HG03342 (cell line): ENCODE data around the gene CTBP2.

Experiments used
- ATAC-seq: cut with Tn5 transposase; IDR thresholded peaks from one replicate; pipeline ENCODE4 v1.9.1; 2021; ENCODE audit warnings: mild to moderate bottlenecking, moderate library complexity; ENCODE audit not compliant: unreplicated experiment

CTBP2 gene

DNA sequence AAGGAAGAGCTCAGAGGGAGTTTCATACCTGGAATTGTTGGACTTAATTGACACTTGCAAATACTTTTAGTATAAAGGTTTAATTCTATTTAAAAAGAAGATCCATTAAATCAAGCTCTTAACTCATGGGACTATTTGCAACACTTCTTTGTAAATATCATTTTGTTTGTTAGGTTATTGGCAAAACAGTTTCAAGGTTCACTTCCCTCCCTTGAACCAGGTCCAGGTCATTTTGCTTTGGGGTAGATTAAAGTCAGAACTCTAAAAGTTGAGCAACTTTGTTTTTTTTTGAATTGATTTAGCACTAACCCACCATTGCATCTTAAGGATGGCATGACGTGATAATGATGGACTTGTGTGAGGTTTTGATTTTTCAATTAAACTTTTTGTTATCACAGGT lies 172.6 kb downstream of the CTBP2 start:
- ATAC-seq = no peak

DNA sequence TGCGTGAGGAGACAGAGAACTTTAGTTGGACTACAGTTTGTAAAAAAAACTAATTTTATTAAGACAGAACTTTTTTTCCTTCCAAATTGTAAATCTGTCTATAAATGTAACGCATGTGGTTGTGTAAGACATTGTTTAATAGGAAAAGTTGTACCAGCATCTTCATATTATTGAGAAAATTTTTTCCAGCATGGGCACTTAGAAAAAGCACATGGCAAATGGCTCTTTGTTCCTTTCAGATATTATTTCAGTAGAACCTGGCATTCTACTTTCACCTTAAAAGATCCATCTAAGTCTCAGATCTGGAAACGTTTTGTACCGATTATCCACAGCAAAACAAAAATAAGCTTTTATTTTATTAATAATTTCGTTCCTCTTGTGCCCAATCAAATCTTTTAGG lies 175.2 kb downstream of the CTBP2 start:
- no peak for ATAC-seq

DNA sequence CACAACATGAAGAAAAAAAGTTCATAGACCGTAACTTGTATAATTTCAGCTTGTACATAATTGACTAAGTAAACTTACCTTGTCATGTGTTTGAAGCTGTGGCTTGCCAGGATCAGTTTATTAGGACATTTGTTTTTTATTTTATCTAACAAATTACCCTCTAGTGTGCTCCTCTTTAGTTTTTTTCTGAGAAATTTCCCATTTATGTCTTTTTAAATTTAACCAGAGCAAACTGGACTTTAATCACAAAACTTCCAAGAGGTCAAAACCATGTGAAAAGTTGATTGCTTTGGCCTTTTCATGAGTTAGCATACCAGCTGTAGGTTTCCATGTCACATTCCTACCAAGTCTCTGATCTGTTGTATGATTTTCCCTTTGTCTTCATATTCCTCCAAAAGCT lies 176.0 kb downstream of the CTBP2 start:
- no peak for ATAC-seq

DNA sequence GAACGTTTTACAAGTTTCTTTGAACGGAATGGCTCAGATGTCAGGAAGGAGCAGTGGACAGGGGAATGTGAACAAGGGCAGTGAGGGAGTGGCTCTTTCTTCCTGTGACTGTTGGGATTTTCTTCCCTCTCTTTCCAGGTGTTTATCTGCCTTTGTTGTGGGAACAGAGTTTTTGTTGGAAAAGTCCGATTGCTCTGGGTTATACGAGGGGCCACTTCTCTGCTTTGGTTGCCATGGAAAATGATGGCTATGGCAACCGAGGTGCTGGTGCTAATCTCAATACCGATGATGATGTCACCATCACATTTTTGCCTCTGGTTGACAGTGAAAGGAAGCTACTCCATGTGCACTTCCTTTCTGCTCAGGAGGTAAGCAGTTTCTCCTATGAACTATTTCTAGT lies 177.0 kb downstream of the CTBP2 start:
- ATAC-seq = no peak

DNA sequence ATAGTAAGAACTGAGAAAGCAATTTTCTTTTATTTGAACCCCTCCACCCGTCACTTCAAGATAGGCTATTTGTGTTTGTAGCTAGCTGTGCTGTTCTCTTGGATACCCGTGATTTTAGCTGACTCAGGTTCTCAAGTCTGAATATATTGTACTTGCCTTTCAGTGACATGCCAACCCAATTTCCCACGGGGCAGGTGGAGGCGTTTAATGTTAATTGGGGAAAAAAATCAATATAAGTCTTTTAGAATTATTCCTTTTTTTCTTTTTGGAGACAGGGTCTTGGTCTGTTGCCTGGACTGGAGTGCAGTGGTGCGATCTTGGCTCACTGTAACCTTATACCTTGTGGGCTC lies 182.0 kb downstream of the CTBP2 start:
- ATAC-seq = no peak

DNA sequence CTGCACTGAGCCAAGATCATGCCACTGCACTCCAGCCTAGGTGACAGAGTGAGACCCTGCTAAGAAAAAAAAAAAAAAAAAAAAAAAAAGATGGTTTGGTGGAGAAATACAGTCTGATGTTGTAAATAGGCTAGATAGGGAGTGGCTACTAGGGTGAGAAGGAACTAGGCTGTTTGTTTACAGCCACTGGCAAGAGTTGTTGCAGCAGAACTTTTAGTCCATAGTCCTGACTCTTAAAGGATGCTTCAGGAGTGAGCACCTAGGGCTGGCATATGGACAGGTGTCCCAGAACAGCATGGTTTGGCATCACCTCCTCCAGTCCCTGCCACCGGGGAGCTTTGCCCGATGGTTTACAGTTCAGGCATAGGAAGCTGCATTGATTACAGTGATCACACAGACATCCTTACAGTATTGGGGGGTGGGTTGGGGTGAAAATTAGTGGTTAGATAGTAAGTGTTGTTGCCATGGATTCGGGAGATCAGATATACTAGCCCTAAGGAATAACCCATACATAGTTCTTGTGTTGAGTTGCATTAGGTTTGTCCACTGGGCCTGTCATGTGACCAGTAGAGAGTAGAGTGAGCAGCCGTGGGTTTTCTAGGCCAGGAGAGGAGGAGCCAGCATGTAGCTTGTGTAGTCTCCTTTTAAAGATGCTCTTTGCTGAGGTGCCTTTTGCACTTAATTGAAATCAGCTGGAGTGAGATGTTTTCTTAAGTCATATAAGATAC lies 182.6 kb downstream of the CTBP2 start:
- ATAC-seq = no peak

DNA sequence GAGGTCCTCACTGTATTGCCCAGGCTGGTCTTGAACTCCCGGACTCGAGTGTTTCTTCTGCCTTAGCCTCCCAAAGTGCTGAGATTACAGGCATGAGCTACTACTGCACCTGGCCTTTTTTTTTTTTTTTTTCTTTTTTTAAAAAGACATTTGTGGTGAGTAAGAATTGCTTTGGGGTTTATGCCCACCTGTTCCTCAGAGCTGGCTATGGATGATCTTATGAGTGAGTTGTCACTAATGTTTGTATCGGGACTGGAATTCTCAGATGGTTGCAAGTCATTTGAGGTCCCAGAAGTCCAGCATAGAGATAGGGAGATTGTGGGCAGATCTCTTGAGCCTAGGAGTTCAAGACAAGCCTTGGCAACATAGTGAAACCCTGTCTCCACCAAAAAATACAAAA lies 183.2 kb downstream of the CTBP2 start:
- ATAC-seq = no peak

DNA sequence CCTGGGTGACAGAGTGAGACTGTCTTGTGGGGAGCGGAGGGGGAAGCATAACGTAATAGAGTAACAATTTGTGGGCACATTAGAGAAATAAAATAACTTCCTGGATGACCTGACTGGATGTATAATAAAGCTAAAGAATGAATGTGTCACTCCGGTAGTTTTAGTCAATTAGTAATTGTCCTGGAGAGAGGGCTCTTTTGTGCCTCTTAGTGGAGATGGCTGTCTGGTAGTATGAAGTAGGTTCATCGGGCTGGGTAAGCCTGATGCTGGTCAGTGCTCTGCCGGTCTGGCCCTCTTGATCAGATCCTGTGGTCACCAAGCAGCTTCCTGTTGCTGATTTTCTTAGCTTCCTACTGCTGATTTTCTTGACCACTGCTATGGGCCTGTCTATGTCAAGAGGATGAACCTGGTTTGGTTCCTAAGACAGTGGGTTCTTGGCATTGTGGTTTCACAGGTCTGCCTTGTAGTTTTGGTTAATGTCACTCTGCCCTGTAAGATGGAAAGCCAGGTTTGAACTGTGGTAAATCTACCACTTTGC lies 184.3 kb downstream of the CTBP2 start:
- ATAC-seq = peak; percentile 68

DNA sequence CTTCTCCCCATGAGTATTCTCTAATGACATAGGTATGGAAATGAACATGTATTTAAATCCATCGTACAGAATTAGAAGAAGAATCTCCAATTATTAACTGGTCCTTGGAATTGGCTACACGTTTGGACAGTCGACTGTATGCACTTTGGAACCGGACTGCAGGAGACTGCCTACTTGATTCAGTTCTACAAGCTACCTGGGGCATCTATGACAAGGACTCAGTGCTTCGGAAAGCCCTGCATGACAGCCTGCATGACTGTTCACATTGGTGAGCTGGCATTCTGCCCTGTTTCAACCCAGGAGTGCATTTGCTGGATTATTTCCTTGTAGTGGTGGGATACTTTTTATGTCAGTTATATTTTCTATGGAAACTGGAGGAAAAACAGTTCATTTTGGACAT lies 186.2 kb downstream of the CTBP2 start:
- no peak for ATAC-seq

DNA sequence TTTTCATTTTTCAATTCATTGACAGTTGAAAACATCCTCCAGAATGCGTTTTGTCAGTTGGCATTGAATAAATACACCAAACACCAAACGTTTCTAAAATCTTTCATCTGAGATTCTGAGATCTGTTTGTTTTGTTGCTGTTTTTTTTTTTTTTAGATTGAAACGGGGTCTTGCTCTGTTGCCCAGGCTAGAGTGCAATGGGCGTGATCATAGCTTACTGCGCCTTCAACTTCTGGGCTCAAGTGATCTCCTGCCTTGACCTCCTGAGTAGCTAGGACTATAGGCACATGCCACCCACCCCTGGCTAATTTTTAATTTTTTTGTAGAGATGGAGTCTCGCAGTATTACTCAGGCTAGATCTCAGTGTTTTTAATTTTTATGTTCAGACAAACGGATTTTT lies 187.7 kb downstream of the CTBP2 start:
- no peak for ATAC-seq

DNA sequence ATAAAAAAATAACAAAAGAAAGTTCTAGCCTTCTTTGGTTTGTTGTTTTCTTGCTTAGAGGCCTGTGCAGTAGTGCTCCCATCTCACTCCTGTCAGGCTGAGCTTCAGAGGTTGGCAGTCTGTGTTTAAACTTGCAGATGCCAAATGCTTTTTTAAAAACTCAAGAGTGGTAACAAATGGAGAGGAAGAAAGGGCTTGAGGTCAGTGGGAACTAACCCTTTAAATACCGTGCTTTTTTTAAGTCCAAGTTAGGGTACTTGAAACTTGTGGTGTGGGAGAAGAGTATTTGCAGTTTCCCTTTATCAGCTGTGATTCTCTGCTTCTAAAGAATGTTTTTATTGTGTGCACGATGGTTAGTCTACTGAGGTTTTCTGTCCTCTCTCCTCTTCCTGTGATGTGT lies 189.1 kb downstream of the CTBP2 start:
- no peak for ATAC-seq

DNA sequence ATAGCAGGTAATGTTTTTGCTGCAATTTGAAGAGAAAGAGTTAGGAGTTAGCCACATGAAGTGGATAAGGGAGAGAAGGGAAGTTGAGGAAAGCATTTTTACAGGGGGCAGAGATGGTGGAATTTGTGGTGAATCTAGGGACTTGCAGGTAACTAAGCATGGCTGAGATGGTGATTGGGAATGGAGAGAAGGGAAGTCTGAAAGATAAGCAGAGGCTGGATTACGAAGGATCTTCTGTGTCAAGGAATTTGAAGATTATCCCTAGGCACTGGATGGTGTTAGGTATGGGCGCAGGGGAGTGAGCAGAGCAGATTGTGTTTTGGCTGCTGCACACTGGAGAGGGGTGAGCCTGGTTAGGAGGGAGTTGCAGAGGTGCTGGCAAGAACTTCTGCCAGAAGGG lies 193.1 kb downstream of the CTBP2 start:
- ATAC-seq = no peak

DNA sequence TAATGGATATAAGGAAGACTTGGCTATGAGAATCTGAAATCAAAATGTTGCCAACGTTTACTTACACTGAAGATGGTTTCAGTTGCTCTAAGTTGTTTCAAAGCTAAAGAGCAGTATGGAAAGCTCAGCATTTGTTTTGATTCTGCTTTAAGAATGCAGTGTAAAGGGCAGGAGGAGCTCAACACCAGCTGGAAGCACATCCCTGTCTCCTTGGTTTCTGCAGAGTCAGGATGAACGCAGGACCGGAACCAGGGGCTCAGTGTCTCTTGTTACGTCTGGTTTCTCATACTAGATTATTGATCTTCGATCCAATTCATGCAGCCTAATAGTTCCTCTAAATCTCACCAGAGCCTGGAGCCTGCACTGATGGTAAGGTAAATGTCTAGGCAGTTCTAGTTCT lies 194.4 kb downstream of the CTBP2 start:
- no peak for ATAC-seq

DNA sequence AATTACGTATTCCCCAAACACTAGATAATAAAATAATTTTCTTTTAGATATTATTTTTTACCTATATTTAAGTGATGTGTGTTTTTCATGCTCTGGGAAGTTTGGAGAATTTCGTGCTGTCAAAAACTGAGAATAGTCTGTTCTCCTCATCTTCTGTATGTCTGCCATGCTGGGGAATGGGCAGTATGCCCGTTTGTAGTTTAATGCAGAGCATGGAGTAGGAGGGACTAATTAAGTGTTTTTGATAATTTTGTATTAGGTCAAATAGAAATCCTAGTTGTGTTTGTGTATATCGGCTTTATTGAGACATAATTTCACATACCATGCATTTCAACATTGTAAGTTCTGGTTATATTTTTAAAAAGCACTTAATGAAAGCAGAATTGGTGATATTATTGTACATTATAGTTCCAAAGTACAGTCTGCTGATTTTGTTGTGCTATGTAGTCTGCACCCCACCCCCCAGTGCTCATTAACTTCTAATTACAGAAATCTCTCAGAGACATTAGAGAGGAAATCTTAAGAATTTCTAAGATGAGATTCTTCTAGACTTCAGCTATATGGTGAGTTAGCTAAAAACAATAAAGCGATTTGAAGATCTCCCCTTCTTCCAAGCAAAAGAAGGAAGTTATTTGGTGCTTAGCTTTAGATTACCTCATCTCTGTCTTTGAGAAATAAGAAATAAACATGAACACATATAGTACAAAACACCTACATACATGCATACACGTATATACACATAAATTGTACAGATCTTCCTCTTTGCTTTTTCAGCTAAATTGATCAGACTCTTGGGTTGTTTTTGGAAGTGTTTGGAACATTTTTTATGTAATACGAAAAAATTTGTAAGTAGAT lies 196.3 kb downstream of the CTBP2 start:
- no peak for ATAC-seq

DNA sequence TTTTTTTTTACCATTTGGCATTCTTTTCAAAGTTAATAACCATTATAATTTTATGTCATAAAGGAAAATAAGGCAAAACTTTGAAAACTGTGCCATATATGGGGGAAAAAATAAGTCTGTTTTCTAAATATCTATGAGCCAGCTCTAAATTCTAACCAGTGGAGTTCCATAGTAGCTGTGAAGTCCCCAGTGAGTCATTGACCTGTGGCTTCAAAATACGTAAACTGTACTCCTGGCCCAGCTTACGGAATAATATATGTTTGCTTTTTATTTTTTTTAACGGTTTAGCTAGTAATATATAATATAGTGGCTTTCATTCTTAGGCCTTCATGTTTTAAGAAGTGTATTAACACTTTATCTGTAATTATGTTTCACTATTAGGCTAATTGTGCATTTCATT lies 197.9 kb downstream of the CTBP2 start:
- no peak for ATAC-seq

DNA sequence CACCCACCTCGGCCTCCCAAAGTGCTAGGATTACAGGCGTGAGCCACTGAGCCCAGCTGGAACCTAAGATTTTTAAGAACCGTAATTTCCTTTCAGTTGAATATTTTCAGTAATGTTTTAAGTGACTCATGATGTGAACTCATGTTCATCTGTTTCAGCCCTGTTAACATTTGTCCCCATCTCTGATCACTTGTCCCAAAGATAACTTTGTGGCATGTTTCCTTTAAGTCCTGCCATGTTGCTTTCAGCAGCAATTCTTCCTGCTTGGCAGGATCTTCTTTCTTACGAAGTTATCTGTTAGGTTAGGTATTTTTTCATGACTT lies 199.2 kb downstream of the CTBP2 start:
- no peak for ATAC-seq

DNA sequence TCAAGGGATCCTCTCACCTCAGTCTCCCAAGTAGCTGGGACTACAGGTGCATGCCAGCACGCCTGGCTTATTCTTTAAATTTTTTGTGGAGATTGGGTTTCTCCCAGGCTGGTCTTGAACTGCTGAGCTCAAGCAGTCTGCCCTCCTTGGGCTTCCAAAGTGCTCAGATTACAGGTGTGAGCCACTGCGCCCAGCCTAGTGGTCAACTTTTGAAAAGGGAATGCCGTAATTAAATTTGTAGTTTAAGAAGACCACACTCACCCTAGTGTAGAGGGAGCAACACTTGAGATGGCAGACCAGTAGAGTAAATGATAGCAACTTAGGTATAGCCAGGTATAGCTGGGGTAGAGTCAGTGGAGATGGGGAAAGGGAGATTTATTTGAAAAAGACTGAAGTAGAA lies 200.8 kb downstream of the CTBP2 start:
- ATAC-seq = no peak

DNA sequence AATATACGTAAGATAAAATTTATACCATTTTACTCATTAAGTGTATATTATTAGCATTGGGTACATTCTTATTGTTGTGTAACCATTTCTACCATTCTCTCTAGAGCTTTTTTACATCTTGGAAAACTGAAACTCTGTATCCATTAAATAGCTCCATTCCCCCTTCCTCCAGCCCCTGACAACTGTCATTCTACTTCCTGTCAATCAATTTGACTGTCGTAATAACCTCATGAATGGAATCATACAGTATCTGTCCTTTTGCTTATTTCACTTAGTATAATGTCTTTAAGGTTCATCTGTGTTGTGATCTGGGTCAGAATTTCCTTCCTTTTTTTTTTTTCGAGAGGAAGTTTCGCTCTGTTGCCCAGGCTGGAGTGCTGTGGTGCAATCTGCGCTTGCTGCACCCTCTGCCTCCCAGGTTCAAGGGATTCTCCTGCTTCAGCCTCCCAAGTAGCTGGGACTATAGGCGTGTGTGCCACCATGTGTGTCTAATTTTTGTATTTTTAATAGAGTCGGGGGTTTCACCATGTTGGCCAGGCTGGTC lies 202.9 kb downstream of the CTBP2 start:
- ATAC-seq = no peak

DNA sequence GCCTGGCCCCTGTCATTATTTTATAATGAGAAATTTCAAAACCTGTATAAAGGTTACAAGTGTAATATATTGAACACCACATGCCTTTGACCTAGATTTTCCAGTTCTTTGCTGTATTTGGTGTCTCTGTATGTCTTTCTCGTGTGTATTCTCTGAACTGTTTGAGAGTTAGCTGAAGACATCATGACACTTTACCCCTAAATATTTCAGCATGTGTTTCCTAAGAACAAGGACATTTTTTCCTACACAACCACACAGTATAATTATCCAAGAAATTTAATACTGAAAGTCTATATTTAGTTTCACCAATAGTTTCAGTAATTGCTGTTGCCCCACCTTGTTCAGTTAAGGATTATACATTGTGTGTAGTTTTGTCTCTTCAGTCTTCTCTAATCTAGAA lies 203.6 kb downstream of the CTBP2 start:
- no peak for ATAC-seq

DNA sequence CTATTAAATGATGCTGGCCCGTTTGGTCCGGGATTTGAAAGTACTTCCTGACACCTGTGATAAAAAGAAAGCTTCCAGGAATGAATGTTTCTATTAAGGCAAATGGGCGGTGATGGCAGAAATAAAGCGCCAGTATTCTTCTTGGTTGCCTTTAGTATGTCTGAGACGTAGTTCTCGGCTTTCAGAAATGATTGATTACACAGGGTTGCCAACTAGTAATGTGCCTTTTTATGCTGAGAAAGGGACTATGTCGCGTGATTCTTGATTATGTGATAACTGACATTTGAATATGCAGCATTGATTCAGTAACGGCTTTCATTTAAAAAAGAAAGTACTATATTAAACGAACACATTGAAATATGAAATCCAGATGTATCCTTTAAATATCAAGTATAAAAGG lies 204.5 kb downstream of the CTBP2 start:
- ATAC-seq = no peak

DNA sequence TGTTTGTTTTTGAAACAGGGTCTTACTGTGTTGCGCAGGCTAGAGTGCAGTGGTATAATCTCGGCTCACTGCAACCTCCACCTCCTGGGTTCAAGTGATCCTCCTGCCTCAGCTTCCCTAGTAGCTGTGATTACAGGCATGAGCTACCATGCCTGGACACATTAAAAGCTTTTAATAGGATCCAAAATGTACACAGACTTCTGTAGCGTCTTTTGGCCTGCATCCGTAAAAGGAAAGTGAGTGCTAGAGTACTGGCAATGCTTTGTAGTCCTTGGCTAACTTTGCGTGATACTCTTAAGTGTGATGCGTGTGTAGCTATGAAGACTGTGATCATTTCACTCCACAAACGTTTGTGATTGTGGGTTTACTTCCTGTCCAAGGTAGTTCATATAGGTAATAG lies 205.1 kb downstream of the CTBP2 start:
- no peak for ATAC-seq

DNA sequence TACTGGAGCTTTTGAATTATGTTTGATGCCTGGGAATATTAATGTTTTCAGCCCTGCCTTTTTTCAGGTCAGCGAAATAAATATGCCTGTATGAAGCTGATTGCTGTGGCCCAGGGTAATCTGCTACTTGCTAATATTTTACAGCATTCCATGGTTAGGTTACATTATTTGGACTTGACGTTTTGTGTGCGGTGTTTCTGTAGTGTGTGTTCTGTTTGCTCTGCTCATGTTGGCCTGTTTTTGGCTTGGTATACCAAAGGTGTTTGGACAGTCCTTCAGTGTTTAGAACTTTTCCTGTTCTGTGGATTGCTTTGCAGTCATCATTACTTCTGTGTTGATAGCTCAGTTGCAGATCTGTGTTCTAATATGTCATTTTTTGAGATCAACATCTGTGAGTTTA lies 206.9 kb downstream of the CTBP2 start:
- no peak for ATAC-seq
